ENCODE data around the gene S1PR2.
A peak's percentile ranks its signal among the peaks of the same experiment; 100 is the strongest.

S1PR2 gene, protein sequence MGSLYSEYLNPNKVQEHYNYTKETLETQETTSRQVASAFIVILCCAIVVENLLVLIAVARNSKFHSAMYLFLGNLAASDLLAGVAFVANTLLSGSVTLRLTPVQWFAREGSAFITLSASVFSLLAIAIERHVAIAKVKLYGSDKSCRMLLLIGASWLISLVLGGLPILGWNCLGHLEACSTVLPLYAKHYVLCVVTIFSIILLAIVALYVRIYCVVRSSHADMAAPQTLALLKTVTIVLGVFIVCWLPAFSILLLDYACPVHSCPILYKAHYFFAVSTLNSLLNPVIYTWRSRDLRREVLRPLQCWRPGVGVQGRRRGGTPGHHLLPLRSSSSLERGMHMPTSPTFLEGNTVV

GRCh38 chr19:10230861-10231611 is at the start of gene S1PR2:
Gene S1PR2 (minus strand): TSS chr19:10231331. CDS start chr19:10224905, 6,426 bp downstream.
- DNase-seq (ENCODE audit: low read depth), result no peak
- TF ChIP-seq, protein P1, sequence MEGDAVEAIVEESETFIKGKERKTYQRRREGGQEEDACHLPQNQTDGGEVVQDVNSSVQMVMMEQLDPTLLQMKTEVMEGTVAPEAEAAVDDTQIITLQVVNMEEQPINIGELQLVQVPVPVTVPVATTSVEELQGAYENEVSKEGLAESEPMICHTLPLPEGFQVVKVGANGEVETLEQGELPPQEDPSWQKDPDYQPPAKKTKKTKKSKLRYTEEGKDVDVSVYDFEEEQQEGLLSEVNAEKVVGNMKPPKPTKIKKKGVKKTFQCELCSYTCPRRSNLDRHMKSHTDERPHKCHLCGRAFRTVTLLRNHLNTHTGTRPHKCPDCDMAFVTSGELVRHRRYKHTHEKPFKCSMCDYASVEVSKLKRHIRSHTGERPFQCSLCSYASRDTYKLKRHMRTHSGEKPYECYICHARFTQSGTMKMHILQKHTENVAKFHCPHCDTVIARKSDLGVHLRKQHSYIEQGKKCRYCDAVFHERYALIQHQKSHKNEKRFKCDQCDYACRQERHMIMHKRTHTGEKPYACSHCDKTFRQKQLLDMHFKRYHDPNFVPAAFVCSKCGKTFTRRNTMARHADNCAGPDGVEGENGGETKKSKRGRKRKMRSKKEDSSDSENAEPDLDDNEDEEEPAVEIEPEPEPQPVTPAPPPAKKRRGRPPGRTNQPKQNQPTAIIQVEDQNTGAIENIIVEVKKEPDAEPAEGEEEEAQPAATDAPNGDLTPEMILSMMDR (IDR thresholded peaks at IDR 0.05; ENCODE audit: control insufficient read depth, insufficient read depth, low read depth, low read length, missing control alignments), result no peak
- H3K4me3 ChIP-seq (ENCODE audit: control insufficient read depth, low read depth, low read length), result peak within 1 kb of the TSS; percentile 87

- DNase-seq (ENCODE audit: low read depth), result no peak
- TF ChIP-seq, protein P1 (IDR thresholded peaks at IDR 0.05; ENCODE audit: control insufficient read depth, insufficient read depth, low read depth, low read length, missing control alignments), result no peak
- H3K4me3 ChIP-seq (ENCODE audit: control insufficient read depth, low read depth, low read length), result no peak overlapping the region
These were observed 48.8 kb upstream of the S1PR2 start for GRCh38 chr19:10279737-10280442.

- DNase-seq (ENCODE audit: low read depth), result no peak
- no peak overlapping the region for H3K4me3 ChIP-seq (ENCODE audit: control insufficient read depth, low read depth, low read length)
- TF ChIP-seq, protein P1 (IDR thresholded peaks at IDR 0.05; ENCODE audit: control insufficient read depth, insufficient read depth, low read depth, low read length, missing control alignments), result no peak
These were observed 47.8 kb upstream of the S1PR2 start for GRCh38 chr19:10278935-10279334.

DNA sequence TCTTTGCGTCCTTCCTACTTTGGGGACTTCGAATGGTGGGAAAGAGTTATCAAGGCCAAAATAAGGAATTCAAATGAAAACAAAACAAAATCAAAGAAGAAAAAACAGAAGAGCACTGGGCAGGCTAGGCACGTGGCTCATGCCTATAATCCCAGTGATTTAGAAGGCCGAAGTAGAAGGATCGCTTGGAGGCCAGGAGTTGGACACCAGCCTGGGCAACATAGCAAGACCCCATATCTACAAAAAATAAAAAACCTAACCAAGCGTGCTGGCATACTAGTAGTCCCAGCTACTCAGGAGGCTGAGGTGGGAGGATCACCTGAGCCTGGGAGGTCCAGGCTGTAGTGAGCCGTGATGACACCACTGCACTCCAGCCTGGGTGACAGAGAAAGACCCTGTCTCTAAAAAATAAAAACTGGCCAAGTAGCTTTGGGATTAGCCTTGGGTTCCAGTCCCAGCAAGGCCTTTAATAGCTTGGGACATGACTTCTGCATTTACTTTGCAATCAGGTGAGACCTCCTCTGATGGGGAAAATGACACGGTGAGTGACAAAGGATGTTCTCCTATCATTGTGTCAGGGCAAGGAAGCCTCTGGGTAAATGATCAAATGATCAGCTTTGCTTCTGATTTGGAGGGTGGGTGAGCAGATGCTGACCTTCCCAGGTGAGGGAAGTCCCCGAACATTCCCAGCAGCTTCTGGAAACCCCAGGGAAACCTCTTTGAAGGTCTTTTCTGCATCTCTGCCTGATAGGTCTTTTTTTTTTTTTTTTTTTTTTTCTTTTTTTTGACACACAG is 46.9 kb upstream of the S1PR2 start:
- TF ChIP-seq, protein P1 (IDR thresholded peaks at IDR 0.05; ENCODE audit: control insufficient read depth, insufficient read depth, low read depth, low read length, missing control alignments), result no peak
- DNase-seq (ENCODE audit: low read depth), result no peak
- no peak overlapping the region for H3K4me3 ChIP-seq (ENCODE audit: control insufficient read depth, low read depth, low read length)

DNA sequence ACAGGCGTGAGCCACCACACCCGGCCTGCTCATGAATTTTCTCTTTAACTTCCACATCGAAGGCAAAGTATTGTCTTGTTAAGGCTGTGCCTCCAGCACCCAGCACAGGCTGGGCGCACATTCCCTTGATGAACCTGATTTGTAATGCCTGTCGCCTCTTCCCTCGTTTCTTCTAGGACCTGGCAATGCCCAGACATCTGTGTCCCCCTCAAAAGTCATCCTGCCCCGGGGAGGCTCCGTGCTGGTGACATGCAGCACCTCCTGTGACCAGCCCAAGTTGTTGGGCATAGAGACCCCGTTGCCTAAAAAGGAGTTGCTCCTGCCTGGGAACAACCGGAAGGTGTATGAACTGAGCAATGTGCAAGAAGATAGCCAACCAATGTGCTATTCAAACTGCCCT is 43.5 kb upstream of the S1PR2 start:
- no peak overlapping the region for H3K4me3 ChIP-seq (ENCODE audit: control insufficient read depth, low read depth, low read length)
- no peak for DNase-seq (ENCODE audit: low read depth)
- TF ChIP-seq, protein P1 (IDR thresholded peaks at IDR 0.05; ENCODE audit: control insufficient read depth, insufficient read depth, low read depth, low read length, missing control alignments), result no peak
